Panc1 (cell line): Measurements from ENCODE around the gene CFDP1. TPM values are rescaled to one million over a fixed set of nuclear protein-coding genes. Genes with fewer than 3 reads are reported as not detected.

Experiments
- ATAC-seq: fragments of 200-7000 bp; cut with Tn5 transposase; 2 replicates; pipeline ENCODE4 v1.9.1; 2020; ENCODE audit warnings: mild to moderate bottlenecking, moderate library complexity
- BruUV-seq: library from RNA; stranded (reverse); fragments of 400-500 nt; replicated peaks from 2 replicates; lab custom pipeline; 2021; lab: Mats Ljungman, UMichigan
- CTCF ChIA-PET: fragments of 300-600 bp; sonication (Branson Sonifier 250); formaldehyde crosslinking; loops from one replicate; lab custom pipeline; 2022; ENCODE audit warnings: antibody characterized with exemption; lab: Charles Lee
- POLR2A ChIA-PET: fragments of 300-600 bp; sonication (Branson Sonifier 250); formaldehyde crosslinking; loops from one replicate; lab custom pipeline; 2022; ENCODE audit warnings: antibody characterized with exemption; lab: Charles Lee
- DNase-seq: peaks from one replicate; pipeline ENCODE4 v3.0.0-alpha.2; 2010; ENCODE audit warnings: low read depth, low spot score
- H3K27ac ChIP-seq: 2 replicates; pipeline ENCODE4 v1.5.1; 2011; ENCODE audit warnings: mild to moderate bottlenecking, low read length, inconsistent platforms
- H3K27me3 ChIP-seq: fragments of 200-500 bp; sonication (Bioruptor generic); 2 replicates; pipeline ENCODE4 v1.6.0; 2014; ENCODE audit warnings: low read length, inconsistent platforms; ENCODE audit not compliant: control insufficient read depth, insufficient read depth
- H3K36me3 ChIP-seq: fragments of 200-500 bp; sonication (Bioruptor generic); 2 replicates; pipeline ENCODE4 v1.5.1; 2014; ENCODE audit warnings: inconsistent platforms, mild to moderate bottlenecking, low read length, moderate library complexity; ENCODE audit not compliant: control insufficient read depth, insufficient read depth
- H3K4me1 ChIP-seq: 2 replicates; pipeline ENCODE4 v1.5.1; 2011; ENCODE audit warnings: inconsistent platforms, mild to moderate bottlenecking, low read length, moderate library complexity; ENCODE audit not compliant: control insufficient read depth, insufficient read depth
- H3K4me3 ChIP-seq, 2 experiments: 2 replicates each; pipeline ENCODE4 v1.5.1; 2011 to 2012; ENCODE audit warnings: low read depth in 2 of 2, low read length in 2 of 2, mild to moderate bottlenecking in 2 of 2, inconsistent platforms in 1 of 2, moderate library complexity in 1 of 2
- H3K9me3 ChIP-seq: fragments of 200-500 bp; sonication (Bioruptor generic); 2 replicates; pipeline ENCODE4 v1.5.1; 2014; ENCODE audit warnings: low read depth, mild to moderate bottlenecking, inconsistent platforms, low read length, moderate library complexity; ENCODE audit not compliant: control insufficient read depth, insufficient read depth
- CTCF ChIP-seq: fragments of 450-650 bp; IDR thresholded peaks from 2 replicates; pipeline ENCODE4 v1.5.1; 2017; ENCODE audit warnings: mild to moderate bottlenecking
- POLR2AphosphoS5 ChIP-seq: IDR thresholded peaks from 2 replicates; pipeline ENCODE4 v1.6.1; 2012; ENCODE audit warnings: mild to moderate bottlenecking, low read depth, low read length, moderate library complexity
- REST ChIP-seq, 2 experiments: IDR thresholded peaks; 2 replicates each; pipeline ENCODE4 v1.6.1; 2011 to 2012; ENCODE audit warnings: low read depth in 2 of 2, control low read depth in 1 of 2, low read length in 1 of 2, mild to moderate bottlenecking in 1 of 2, moderate library complexity in 1 of 2; ENCODE audit not compliant: insufficient read depth in 1 of 2
- SIN3A ChIP-seq: IDR thresholded peaks from 2 replicates; pipeline ENCODE4 v1.6.1; 2012; ENCODE audit warnings: low read depth, mild to moderate bottlenecking, low read length, moderate library complexity, borderline replicate concordance; ENCODE audit not compliant: insufficient read depth
- TCF7L2 ChIP-seq: IDR thresholded peaks from 2 replicates; pipeline ENCODE4 v1.6.1; 2011; ENCODE audit warnings: mild to moderate bottlenecking, low read depth, low read length, inconsistent platforms
- in situ Hi-C: cut with HindIII; loops from 2 replicates; pipeline ENCODE4 v1.10.0; 2016; ENCODE audit warnings: low sequenced_read_pairs, low pct_unique_long_range_greater_than_20kb
- intact Hi-C: fragments of 100-400 bp; cut with micrococcal nuclease; formaldehyde crosslinking; loops from one replicate; pipeline ENCODE4 v1.10.0; 2022; ENCODE audit not compliant: unreplicated experiment
- total RNA-seq: library from RNA; stranded (reverse); gene quantifications from one replicate; pipeline ENCODE4 v1.2.1, GENCODE V29; 2021; ENCODE audit not compliant: unreplicated experiment

The CFDP1 gene
- total RNA-seq, 1 experiment from 2014 or later, result 25.7 TPM

- Histone ChIP-seq H3K4me3 (no peak overlapping the region), H3K27me3 (no peaks in the 10 kb centered on the region), H3K4me1 (no peaks in the 10 kb centered on the region), H3K9me3 (no peaks in the 10 kb centered on the region), H3K36me3 (no peaks in the 10 kb centered on the region), H3K27ac (no peak overlapping the region)
- no peak for TF ChIP-seq CTCF
- no peak for TF ChIP-seq TCF7L2
- TF ChIP-seq POLR2AphosphoS5, result no peak
- no peak for TF ChIP-seq REST (IDR thresholded peaks at IDR 0.05; ENCODE audit: insufficient read depth in 1 of 2, low read depth in 2 of 2, low read length in 1 of 2)
- TF ChIP-seq SIN3A, result no peak
- ATAC-seq (no peak), DNase-seq (no peak)
- intact Hi-C loops, result no loop called here
- ChIA-PET POLR2A (no interaction called here), CTCF (interaction anchor here (0.7 kb wide), 1 partner anchor 129 kb away, joined by 5 read pairs; no protein-coding TSS in a partner anchor)
- BruUV-seq, result no TSS peak
- in situ Hi-C loops, result no loop called here
These were observed 54.0 kb downstream of the CFDP1 start for GRCh38 chr16:75379339-75379738.

- Histone ChIP-seq H3K36me3 (no peaks in the 10 kb centered on the region), H3K9me3 (no peaks in the 10 kb centered on the region), H3K27ac (no peak overlapping the region), H3K4me3 (no peak overlapping the region), H3K27me3 (no peaks in the 10 kb centered on the region), H3K4me1 (no peaks in the 10 kb centered on the region)
- in situ Hi-C loops, result no loop called here
- ATAC-seq, result no peak
- no peak for TF ChIP-seq TCF7L2
- TF ChIP-seq POLR2AphosphoS5, result no peak
- no peak for TF ChIP-seq REST (IDR thresholded peaks at IDR 0.05; ENCODE audit: insufficient read depth in 1 of 2, low read depth in 2 of 2, low read length in 1 of 2)
- TF ChIP-seq CTCF, result no peak
- TF ChIP-seq SIN3A, result no peak
- BruUV-seq, result no TSS peak
- DNase-seq, result no peak
- ChIA-PET CTCF (no interaction called here), POLR2A (no interaction called here)
- intact Hi-C loops, result no loop called here
These were observed 54.7 kb downstream of the CFDP1 start for GRCh38 chr16:75378616-75379015.
